Omental fat pad (tissue), 4 donors: Measurements from ENCODE around the gene PMEPA1. TPM values are rescaled to one million over a fixed set of nuclear protein-coding genes. Genes with fewer than 3 reads are reported as not detected.

ENCODE experiments used
- ATAC-seq: fragments of 150-250 bp; one replicate; pipeline ENCODE4 v1.9.1; 2016; ENCODE audit warnings: mild to moderate bottlenecking, moderate library complexity; ENCODE audit not compliant: low FRiP score
- DNase-seq: peaks from one replicate; pipeline ENCODE4 v3.0.0-alpha.2; 2019; ENCODE audit warnings: low spot score
- total RNA-seq, 4 donors: library from RNA; depleted of rRNA; stranded (reverse); fragments of >200 nt; gene quantifications; one replicate each; pipeline ENCODE4 v1.1.0, GENCODE V29; 2016
- TF ChIP-seq, protein P1 (sequence below), 3 donors: fragments of 450-650 bp; IDR thresholded peaks; one replicate each; pipeline ENCODE4 v1.5.1; 2016 to 2017; ENCODE audit warnings: antibody characterized with exemption in 3 of 3, mild to moderate bottlenecking in 3 of 3, moderate library complexity in 2 of 3

The PMEPA1 gene
- total RNA-seq, 4 donors from 2014 or later: 10.4 to 42.7 (median 18.9) TPM

DNA sequence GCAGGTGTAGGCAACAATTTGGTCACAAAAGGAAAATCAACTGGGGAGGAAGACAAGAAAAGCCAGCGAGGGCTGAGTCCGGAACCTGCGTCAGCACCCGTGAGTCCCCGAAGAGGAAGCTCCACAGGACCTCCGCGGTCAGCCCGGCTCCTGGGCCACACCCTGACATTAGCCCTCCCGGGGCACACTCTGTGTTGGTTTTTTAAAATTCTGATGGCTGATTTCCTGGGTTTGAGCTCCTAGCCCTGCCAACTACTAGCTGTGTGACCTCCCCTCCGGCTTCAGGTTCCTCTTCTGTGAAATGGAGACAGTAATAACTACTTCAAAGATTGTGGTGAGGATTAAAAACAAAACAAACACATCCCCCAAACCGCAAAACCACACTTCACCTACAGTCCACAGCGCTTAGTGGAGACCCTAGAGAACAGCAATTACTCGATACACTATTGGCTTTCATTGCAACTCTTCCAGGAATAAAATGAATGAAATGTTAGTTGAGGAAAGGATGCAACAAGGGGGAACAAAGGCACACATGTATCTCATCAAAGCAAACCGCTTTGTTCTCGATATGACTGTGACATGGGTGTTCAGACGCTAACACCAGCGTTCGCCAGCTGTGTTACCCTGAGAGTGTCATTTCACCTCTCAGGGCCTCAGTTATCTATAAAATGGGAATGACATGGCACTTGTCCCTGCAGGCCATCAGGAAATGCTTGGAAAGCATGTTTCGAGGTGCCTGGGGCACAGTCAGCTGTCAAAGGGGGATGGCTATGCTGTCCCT lies 90.6 kb downstream of the PMEPA1 start:
- TF ChIP-seq, protein P1, sequence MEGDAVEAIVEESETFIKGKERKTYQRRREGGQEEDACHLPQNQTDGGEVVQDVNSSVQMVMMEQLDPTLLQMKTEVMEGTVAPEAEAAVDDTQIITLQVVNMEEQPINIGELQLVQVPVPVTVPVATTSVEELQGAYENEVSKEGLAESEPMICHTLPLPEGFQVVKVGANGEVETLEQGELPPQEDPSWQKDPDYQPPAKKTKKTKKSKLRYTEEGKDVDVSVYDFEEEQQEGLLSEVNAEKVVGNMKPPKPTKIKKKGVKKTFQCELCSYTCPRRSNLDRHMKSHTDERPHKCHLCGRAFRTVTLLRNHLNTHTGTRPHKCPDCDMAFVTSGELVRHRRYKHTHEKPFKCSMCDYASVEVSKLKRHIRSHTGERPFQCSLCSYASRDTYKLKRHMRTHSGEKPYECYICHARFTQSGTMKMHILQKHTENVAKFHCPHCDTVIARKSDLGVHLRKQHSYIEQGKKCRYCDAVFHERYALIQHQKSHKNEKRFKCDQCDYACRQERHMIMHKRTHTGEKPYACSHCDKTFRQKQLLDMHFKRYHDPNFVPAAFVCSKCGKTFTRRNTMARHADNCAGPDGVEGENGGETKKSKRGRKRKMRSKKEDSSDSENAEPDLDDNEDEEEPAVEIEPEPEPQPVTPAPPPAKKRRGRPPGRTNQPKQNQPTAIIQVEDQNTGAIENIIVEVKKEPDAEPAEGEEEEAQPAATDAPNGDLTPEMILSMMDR (IDR thresholded peaks at IDR 0.05): no peak
- DNase-seq: no peak
- no peak for ATAC-seq

DNA sequence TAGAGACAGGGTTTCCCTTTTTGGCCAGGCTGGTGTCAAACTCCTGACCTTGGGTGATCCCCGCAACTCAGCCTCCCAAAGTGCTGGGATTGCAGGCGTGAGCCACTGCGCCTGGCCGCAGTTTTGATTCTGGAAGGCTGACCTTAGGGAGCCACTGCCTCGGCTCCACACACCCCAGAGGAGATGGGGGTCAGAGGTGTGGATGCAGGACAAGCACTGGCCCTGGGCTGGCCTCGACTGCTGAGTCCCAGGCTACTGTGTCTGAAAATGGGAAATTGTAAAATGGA lies 91.1 kb downstream of the PMEPA1 start:
- TF ChIP-seq, protein P1 (IDR thresholded peaks at IDR 0.05): no peak
- ATAC-seq: no peak
- no peak for DNase-seq

DNA sequence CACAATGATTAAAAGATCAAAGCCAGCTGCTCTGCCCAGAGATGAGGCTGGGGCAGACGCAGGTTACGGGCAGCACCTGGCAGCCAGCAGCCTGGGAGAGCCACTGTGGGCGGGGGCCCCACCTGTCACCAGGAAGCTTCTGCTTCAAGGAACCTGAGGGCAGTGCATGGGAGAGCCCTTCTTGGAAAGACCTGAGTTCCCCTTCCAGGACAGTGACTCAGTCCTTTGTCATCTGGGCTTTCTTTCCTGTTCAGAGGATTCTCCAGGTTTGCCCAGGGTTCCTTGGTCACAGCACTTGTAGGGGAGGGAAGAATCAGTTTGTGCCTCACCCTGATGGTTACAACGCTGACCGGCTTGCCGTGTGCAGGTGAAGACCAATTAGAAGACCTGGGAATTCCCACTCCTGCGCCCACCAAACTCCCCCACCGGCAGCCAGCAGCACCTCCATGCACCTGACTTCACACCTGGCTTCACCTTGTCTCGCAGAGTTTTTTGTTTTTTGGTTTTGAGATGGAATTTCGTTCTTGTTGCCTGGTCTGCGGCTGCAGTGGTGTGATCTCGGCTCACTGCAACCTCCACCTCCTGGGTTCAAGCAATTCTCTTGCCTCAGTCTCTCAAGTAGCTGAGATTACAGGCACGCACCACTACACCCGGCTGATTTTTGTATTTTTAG lies 91.6 kb downstream of the PMEPA1 start:
- ATAC-seq: peak; percentile 30
- no peak for DNase-seq
- TF ChIP-seq, protein P1 (IDR thresholded peaks at IDR 0.05): no peak

DNA sequence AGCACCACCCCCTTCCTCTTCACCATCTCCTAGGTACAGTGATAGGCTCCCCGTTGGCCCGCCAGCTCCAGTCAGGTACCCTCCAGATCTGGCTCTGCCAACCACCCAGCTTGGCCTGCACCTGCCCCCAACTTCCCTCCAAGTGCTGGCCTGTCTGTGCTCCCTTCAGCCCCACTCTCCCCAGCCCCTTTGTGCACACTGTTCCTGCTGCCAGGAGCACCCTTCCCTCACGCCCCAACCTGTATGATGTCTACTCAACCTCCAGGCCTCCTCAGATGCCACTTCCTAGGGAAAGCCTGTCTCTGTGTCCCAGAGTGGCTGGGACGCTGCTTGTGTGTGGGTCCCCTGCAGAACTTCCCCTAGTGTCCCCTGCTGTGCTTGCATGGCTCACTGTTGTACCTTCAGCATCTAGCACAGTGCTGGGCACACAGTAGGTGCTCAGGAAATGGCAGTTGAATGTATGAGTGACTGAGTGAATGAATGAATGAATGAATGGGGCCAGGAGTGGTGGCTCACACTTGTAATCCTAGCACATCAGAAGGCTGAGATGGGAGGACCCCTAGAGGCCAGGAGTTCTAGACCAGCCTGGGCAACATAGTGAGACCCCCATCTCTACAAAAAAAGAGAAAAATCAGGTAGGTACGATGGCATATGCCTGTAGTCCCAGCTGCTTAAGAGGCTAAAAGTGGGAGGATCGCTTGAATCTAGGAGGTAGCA lies 92.6 kb downstream of the PMEPA1 start:
- ATAC-seq (no peak), DNase-seq (peak; percentile 8)
- TF ChIP-seq, protein P1 (IDR thresholded peaks at IDR 0.05): no peak

DNA sequence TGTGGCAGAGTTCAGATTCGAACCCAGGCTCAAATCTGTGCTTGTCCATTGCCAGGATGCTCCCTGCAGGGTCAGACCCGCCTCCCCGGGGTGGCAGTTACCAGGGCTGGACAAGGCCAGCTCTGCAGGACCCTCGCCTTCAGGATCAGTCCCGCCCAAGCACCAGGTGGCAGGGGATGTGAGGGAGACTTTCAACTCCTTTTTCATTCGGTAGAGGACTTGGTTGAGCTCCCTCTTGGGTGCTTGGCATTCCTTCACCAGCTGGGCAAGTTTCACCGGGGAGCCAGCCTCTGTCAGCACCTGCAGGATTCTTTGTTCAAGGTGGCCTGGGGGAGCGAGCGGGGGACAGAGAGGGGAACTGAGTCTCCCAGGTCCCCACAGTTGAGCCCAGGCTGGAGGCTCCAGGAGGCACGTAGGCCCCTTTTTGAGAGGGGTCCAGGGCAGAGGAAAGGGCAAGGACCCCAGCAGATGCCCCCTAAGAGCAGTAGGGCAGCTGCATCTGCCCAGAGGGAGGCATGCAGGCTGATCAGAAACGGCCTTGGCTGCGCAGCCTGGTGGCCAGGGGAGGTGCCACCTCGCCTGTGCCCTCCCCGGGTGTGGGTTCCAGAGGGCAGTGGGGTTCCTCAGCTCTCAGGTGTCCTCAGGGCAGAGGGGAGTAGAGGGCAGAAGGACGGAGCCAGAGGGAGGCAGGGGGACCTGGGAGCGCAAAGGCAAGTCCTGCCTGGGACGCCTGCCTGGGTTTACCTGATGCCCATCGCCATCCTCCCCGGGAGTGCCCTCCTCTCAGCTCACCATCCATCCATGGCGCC lies 93.5 kb downstream of the PMEPA1 start:
- DNase-seq (no peak), ATAC-seq (no peak)
- TF ChIP-seq, protein P1 (IDR thresholded peaks at IDR 0.05): no peak

DNA sequence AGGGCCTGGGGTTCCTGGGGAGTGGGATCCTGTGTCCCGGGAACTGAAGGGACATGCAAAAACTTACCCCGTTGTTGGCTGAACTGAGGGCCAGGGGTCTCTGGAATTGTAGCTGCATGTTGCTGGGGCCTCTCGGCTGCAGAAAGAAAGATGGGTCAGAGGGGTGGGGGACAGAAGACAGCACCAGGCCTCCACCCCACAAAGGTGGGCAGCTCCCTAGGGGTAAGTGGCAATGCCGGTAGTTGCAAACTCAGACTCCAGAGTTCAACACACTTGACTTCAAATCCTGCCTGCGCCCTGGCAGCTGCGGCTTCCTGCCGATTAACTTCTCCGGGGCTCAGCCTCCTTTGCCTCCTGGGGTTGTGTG lies 94.4 kb downstream of the PMEPA1 start:
- DNase-seq: peak; percentile 6

More for the DNA sequence above, 94.4 kb downstream of the PMEPA1 start:
- TF ChIP-seq, protein P1 (IDR thresholded peaks at IDR 0.05): no peak
- ATAC-seq: no peak
